A549 (cell line): ENCODE data around the gene LAIR1.

ENCODE experiments used
- CEBPB ChIP-seq, 2 experiments: fragments of >200 bp in 1 of 2; sonication (Bioruptor Twin) in 1 of 2; formaldehyde crosslinking in 1 of 2; IDR thresholded peaks; 2 replicates each; pipeline ENCODE4 v1.6.1; 2012 to 2016
- CHD2 ChIP-seq: fragments of 150-350 bp; IDR thresholded peaks from 2 replicates; pipeline ENCODE4 v1.6.1; 2014; ENCODE audit warnings: low read length; ENCODE audit not compliant: partially characterized antibody
- CTCF ChIP-seq: fragments of >200 bp; sonication (Bioruptor Twin); formaldehyde crosslinking; IDR thresholded peaks from 3 replicates; pipeline ENCODE4 v1.5.1; 2016
- EP300 ChIP-seq, 2 experiments: fragments of >200 bp; sonication (Bioruptor Twin); formaldehyde crosslinking; IDR thresholded peaks; 2 replicates in 1 of 2; 3 replicates in 1 of 2; pipeline ENCODE4 v1.6.1; 2016 to 2017
- MAX ChIP-seq: IDR thresholded peaks from 2 replicates; pipeline ENCODE4 v1.6.1; 2012
- MYC ChIP-seq: IDR thresholded peaks from 2 replicates; pipeline ENCODE4 v1.6.1; 2012; ENCODE audit warnings: mild to moderate bottlenecking, inconsistent platforms, low read length, improper control_type of control experiment, borderline replicate concordance
- PHF8 ChIP-seq: fragments of 200-600 bp; sonication (generic); IDR thresholded peaks from 2 replicates; pipeline ENCODE4 v1.6.1; 2016; ENCODE audit warnings: low read depth, mild to moderate bottlenecking, antibody characterized with exemption, moderate library complexity, borderline replicate concordance
- POLR2A ChIP-seq: IDR thresholded peaks from 2 replicates; pipeline ENCODE4 v1.6.1; 2012; ENCODE audit warnings: mild to moderate bottlenecking, low read length
- RAD21 ChIP-seq, 2 experiments: fragments of >200 bp in 1 of 2; sonication (Bioruptor Twin) in 1 of 2; formaldehyde crosslinking in 1 of 2; IDR thresholded peaks in 1 of 2; conservative IDR thresholded peaks in 1 of 2; 2 replicates in 1 of 2; 3 replicates in 1 of 2; pipeline ENCODE4 v1.6.1; 2012 to 2018; ENCODE audit warnings: inconsistent platforms in 1 of 2
- REST ChIP-seq: fragments of 200-600 bp; sonication (generic); IDR thresholded peaks from 2 replicates; pipeline ENCODE4 v1.6.1; 2016; ENCODE audit warnings: antibody characterized with exemption, mild to moderate bottlenecking, moderate library complexity
- RNF2 ChIP-seq: fragments of 200-600 bp; sonication (generic); IDR thresholded peaks from 2 replicates; pipeline ENCODE4 v1.6.1; 2016; ENCODE audit warnings: low read depth, mild to moderate bottlenecking, antibody characterized with exemption, moderate library complexity, borderline replicate concordance
- SMC3 ChIP-seq: fragments of >200 bp; sonication (Bioruptor Twin); formaldehyde crosslinking; IDR thresholded peaks from 3 replicates; pipeline ENCODE4 v1.6.1; 2018; ENCODE audit warnings: inconsistent platforms
- ZFP36 ChIP-seq: fragments of 450-650 bp; IDR thresholded peaks from 2 replicates; pipeline ENCODE4 v1.6.1; 2014; ENCODE audit warnings: borderline replicate concordance; ENCODE audit not compliant: partially characterized antibody

DNA sequence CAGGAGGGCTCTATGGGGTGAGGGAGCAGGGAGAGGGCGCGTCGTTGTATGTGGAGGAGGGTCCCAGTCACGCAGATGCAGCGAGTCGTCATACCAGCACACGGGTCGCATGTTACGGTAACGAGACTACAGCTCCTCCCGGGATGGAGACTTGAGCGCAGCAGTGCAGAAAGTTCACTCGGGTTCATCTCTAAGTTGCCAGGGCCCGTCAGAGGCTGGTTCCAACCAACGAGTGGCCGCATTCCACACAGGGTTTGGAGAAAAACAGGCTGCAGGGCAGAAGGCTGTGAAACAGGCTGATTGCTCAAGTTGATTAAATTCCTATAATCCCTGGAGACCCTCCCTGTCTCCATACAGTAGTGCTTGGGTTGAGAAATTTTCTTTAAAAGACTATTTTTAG is 28.6 kb upstream of the LAIR1 start:
- TF ChIP-seq RNF2: no peak
- TF ChIP-seq CTCF: no peak
- TF ChIP-seq REST: no peak
- TF ChIP-seq CHD2: no peak
- TF ChIP-seq RAD21 (conservative IDR thresholded peaks at IDR 0.05 in 1 of 2, IDR thresholded peaks at IDR 0.05 in 1 of 2): no peak
- no peak for TF ChIP-seq CEBPB (IDR thresholded peaks at IDR 0.05)
- no peak for TF ChIP-seq SMC3
- no peak for TF ChIP-seq ZFP36
- no peak for TF ChIP-seq EP300 (IDR thresholded peaks at IDR 0.05)
- TF ChIP-seq POLR2A: no peak
- TF ChIP-seq PHF8: no peak
- TF ChIP-seq MAX: no peak
- TF ChIP-seq MYC: no peak
